ENCODE results near the gene UGT1A6.

The UGT1A6 gene

DNA sequence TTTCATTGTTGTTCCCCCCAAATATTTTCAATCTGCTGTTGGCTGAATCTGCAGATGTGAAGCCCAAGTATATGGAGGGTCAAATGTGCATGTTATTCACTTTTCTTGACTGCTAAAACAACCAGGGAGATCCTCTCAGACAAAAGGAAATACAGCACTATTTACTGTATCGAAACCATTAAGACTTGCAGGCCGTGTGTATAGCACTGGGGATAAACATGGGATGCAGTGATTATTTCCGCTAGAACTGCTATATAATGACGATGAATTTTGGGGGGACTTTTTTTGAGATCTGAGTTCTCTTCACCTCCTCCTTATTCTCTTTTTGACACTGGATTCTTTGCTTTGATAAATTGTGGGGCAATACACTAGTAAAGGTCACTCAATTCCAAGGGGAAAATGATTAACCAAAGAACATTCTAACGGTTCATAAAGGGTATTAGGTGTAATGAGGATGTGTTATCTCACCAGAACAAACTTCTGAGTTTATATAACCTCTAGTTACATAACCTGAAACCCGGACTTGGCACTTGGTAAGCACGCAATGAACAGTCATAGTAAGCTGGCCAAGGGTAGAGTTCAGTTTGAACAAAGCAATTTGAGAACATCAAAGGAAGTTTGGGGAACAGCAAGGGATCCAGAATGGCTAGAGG lies 63.9 kb downstream of the UGT1A6 start:
- TF ChIP-seq CEBPB (IDR thresholded peaks at IDR 0.05) = no peak
- TF ChIP-seq, protein P1, sequence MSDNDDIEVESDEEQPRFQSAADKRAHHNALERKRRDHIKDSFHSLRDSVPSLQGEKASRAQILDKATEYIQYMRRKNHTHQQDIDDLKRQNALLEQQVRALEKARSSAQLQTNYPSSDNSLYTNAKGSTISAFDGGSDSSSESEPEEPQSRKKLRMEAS (IDR thresholded peaks at IDR 0.05) = no peak
- no peak for TF ChIP-seq CREB1 (IDR thresholded peaks at IDR 0.05; ENCODE audit: low read depth)
- TF ChIP-seq FOXM1 (IDR thresholded peaks at IDR 0.05; ENCODE audit: borderline replicate concordance, low read depth) = no peak
- TF ChIP-seq TEAD4 (IDR thresholded peaks at IDR 0.05) = no peak
- TF ChIP-seq, protein P2, sequence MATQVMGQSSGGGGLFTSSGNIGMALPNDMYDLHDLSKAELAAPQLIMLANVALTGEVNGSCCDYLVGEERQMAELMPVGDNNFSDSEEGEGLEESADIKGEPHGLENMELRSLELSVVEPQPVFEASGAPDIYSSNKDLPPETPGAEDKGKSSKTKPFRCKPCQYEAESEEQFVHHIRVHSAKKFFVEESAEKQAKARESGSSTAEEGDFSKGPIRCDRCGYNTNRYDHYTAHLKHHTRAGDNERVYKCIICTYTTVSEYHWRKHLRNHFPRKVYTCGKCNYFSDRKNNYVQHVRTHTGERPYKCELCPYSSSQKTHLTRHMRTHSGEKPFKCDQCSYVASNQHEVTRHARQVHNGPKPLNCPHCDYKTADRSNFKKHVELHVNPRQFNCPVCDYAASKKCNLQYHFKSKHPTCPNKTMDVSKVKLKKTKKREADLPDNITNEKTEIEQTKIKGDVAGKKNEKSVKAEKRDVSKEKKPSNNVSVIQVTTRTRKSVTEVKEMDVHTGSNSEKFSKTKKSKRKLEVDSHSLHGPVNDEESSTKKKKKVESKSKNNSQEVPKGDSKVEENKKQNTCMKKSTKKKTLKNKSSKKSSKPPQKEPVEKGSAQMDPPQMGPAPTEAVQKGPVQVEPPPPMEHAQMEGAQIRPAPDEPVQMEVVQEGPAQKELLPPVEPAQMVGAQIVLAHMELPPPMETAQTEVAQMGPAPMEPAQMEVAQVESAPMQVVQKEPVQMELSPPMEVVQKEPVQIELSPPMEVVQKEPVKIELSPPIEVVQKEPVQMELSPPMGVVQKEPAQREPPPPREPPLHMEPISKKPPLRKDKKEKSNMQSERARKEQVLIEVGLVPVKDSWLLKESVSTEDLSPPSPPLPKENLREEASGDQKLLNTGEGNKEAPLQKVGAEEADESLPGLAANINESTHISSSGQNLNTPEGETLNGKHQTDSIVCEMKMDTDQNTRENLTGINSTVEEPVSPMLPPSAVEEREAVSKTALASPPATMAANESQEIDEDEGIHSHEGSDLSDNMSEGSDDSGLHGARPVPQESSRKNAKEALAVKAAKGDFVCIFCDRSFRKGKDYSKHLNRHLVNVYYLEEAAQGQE (IDR thresholded peaks at IDR 0.05; ENCODE audit: low read depth) = no peak
- TF ChIP-seq TCF12 (IDR thresholded peaks at IDR 0.05; ENCODE audit: low read depth) = no peak
- no peak for TF ChIP-seq NFIC (IDR thresholded peaks at IDR 0.05)
- TF ChIP-seq EP300 (IDR thresholded peaks at IDR 0.05; ENCODE audit: borderline replicate concordance) = no peak
- no peak for TF ChIP-seq TAF1 (IDR thresholded peaks at IDR 0.05; ENCODE audit: low read depth)
- TF ChIP-seq EGR1 (IDR thresholded peaks at IDR 0.05) = no peak
- no peak for TF ChIP-seq YY1 (IDR thresholded peaks at IDR 0.05; ENCODE audit: low read depth)
- no peak for TF ChIP-seq RAD21 (IDR thresholded peaks at IDR 0.05; ENCODE audit: low read depth)
- TF ChIP-seq, protein P3, sequence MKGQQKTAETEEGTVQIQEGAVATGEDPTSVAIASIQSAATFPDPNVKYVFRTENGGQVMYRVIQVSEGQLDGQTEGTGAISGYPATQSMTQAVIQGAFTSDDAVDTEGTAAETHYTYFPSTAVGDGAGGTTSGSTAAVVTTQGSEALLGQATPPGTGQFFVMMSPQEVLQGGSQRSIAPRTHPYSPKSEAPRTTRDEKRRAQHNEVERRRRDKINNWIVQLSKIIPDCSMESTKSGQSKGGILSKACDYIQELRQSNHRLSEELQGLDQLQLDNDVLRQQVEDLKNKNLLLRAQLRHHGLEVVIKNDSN (IDR thresholded peaks at IDR 0.05) = no peak
- no peak for TF ChIP-seq ZBTB7A (IDR thresholded peaks at IDR 0.05; ENCODE audit: low read depth)

DNA sequence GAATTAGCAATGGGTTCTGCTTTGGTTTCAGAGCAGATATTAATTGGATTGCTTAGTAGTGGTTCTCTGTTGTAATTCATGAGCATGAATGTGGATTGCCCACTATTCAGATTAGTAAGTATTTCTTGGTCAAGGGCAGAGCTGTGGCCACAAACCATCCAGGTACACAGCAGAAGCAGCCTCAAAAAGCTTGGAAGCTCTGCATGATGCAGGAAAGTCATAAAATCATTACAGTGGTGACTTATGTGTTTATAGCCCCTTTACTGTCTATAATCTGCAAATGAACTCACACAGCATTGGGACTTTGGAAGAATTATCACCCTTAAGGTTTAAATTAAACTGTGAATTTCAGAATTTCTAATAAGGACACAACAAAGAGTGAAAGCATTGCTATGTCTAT lies 65.5 kb downstream of the UGT1A6 start:
- no peak for TF ChIP-seq TCF12 (IDR thresholded peaks at IDR 0.05; ENCODE audit: low read depth)
- no peak for TF ChIP-seq EGR1 (IDR thresholded peaks at IDR 0.05)
- no peak for TF ChIP-seq YY1 (IDR thresholded peaks at IDR 0.05; ENCODE audit: low read depth)
- no peak for TF ChIP-seq CEBPB (IDR thresholded peaks at IDR 0.05)
- no peak for TF ChIP-seq EP300 (IDR thresholded peaks at IDR 0.05; ENCODE audit: borderline replicate concordance)
- TF ChIP-seq, protein P2 (IDR thresholded peaks at IDR 0.05; ENCODE audit: low read depth) = no peak
- no peak for TF ChIP-seq TAF1 (IDR thresholded peaks at IDR 0.05; ENCODE audit: low read depth)

DNA sequence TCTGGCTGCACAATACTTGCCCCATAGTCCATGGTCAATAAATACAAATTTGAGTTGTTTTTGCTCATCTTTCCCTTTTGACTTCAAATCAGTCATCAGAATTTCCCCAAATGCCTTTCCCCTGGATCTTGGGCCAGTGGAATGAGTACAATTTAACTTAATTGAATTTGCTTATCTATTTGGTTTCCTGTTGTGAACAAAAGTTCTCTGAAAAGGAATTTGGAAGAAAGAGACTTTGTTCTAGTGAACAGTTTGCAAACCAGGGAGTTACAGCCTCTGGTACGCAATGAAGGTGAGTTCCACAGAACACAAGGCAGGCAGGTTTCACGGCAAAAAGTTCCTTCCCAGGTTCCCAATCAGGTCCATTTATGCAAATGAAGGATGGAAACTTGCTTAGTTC lies 66.2 kb downstream of the UGT1A6 start:
- TF ChIP-seq CEBPB (IDR thresholded peaks at IDR 0.05) (no peak), TEAD4 (IDR thresholded peaks at IDR 0.05) (no peak), RAD21 (IDR thresholded peaks at IDR 0.05; ENCODE audit: low read depth) (no peak), TCF12 (IDR thresholded peaks at IDR 0.05; ENCODE audit: low read depth) (no peak), YY1 (IDR thresholded peaks at IDR 0.05; ENCODE audit: low read depth) (no peak), CREB1 (IDR thresholded peaks at IDR 0.05; ENCODE audit: low read depth) (no peak), EGR1 (IDR thresholded peaks at IDR 0.05) (no peak), FOXM1 (IDR thresholded peaks at IDR 0.05; ENCODE audit: borderline replicate concordance, low read depth) (no peak), EP300 (IDR thresholded peaks at IDR 0.05; ENCODE audit: borderline replicate concordance) (no peak)
- TF ChIP-seq, protein P2 (IDR thresholded peaks at IDR 0.05; ENCODE audit: low read depth) = no peak
- TF ChIP-seq, protein P1 (IDR thresholded peaks at IDR 0.05) = no peak

DNA sequence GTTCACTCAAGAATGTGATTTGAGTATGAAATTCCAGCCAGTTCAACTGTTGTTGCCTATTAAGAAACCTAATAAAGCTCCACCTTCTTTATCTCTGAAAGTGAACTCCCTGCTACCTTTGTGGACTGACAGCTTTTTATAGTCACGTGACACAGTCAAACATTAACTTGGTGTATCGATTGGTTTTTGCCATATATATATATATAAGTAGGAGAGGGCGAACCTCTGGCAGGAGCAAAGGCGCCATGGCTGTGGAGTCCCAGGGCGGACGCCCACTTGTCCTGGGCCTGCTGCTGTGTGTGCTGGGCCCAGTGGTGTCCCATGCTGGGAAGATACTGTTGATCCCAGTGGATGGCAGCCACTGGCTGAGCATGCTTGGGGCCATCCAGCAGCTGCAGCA lies 67.4 kb downstream of the UGT1A6 start, which contains the start of gene UGT1A1:
Gene UGT1A1 (plus strand): TSS at position 228 of the 400 bp plus-strand sequence. CDS start 18 bp downstream, at position 246.
- TF ChIP-seq RAD21 (IDR thresholded peaks at IDR 0.05; ENCODE audit: low read depth) (no peak), YY1 (IDR thresholded peaks at IDR 0.05; ENCODE audit: low read depth) (no peak), CEBPB (IDR thresholded peaks at IDR 0.05) (no peak), NFIC (IDR thresholded peaks at IDR 0.05) (no peak), CREB1 (IDR thresholded peaks at IDR 0.05; ENCODE audit: low read depth) (no peak), FOXM1 (IDR thresholded peaks at IDR 0.05; ENCODE audit: borderline replicate concordance, low read depth) (no peak), ZBTB7A (IDR thresholded peaks at IDR 0.05; ENCODE audit: low read depth) (no peak), EP300 (IDR thresholded peaks at IDR 0.05; ENCODE audit: borderline replicate concordance) (no peak), TEAD4 (IDR thresholded peaks at IDR 0.05) (no peak), TCF12 (IDR thresholded peaks at IDR 0.05; ENCODE audit: low read depth) (no peak), EGR1 (IDR thresholded peaks at IDR 0.05) (no peak), TAF1 (IDR thresholded peaks at IDR 0.05; ENCODE audit: low read depth) (no peak)
- TF ChIP-seq, protein P3 (IDR thresholded peaks at IDR 0.05) = no peak
- TF ChIP-seq, protein P2 (IDR thresholded peaks at IDR 0.05; ENCODE audit: low read depth) = no peak
- TF ChIP-seq, protein P1 (IDR thresholded peaks at IDR 0.05) = no peak
